Hair follicular keratinocyte (primary cell): ENCODE results near the gene ZNF135. TPM values are rescaled to one million over a fixed set of nuclear protein-coding genes. Genes with fewer than 3 reads are reported as not detected.

ENCODE experiments used
- total RNA-seq: library from RNA; depleted of rRNA; stranded (reverse); fragments of >200 nt; gene quantifications from 2 replicates; pipeline ENCODE4 v1.2.3, GENCODE V29; 2015

Gene ZNF135
- 0.46 and 3.0 TPM in 2 replicates for total RNA-seq

GRCh38 chr19:58059003-58059670 lies at the start of gene ZNF135:
Gene ZNF135, plus strand, starts transcription at chr19:58059282. Its CDS starts 721 bp downstream, at chr19:58060003.

GRCh38 chr19:58033741-58034476 lies 25.2 kb upstream of the ZNF135 start, which contains the start of gene ZSCAN1:
Gene ZSCAN1, plus strand, starts transcription at chr19:58034025. Its CDS starts 3,812 bp downstream, at chr19:58037837.

GRCh38 chr19:58097781-58098681 lies 38.9 kb downstream of the ZNF135 start, which contains the start of gene ZSCAN18:
Gene ZSCAN18, minus strand, starts transcription at chr19:58098231. Its CDS starts 7,964 bp downstream, at chr19:58090267.

Other genes with a start within 250 kb of the ZNF135 start
- 3.0 and 6.2 TPM in 2 replicates for gene ZNF552, start 244.4 kb upstream of the ZNF135 start, total RNA-seq
- 8.0 and 15.1 TPM in 2 replicates for gene ZNF587B, start 229.0 kb upstream of the ZNF135 start, total RNA-seq
- gene ZNF587, start 209.4 kb upstream of the ZNF135 start, total RNA-seq: 6.6 and 9.5 TPM in 2 replicates
- gene ZNF814, start 170.2 kb upstream of the ZNF135 start, total RNA-seq: 2.3 and 5.2 TPM in 2 replicates
- gene ZNF417, start 142.7 kb upstream of the ZNF135 start, total RNA-seq: 3.7 and 4.4 TPM in 2 replicates
- gene ZNF418, start 123.9 kb upstream of the ZNF135 start, total RNA-seq: 1.4 and 2.0 TPM in 2 replicates
- gene ZNF256, start 111.6 kb upstream of the ZNF135 start, total RNA-seq: 1.6 and 2.9 TPM in 2 replicates
- gene C19orf18, start 84.7 kb upstream of the ZNF135 start, total RNA-seq: 0.49 and 0.55 TPM in 2 replicates
- gene ZNF606, start 56.5 kb upstream of the ZNF135 start, total RNA-seq: 7.0 and 12.2 TPM in 2 replicates
- not detected in 2 replicates for gene ZSCAN1, start 25.3 kb upstream of the ZNF135 start, total RNA-seq
- gene ZSCAN18, start 38.9 kb downstream of the ZNF135 start, total RNA-seq: 23.6 and 37.2 TPM in 2 replicates
- 4.1 and 8.4 TPM in 2 replicates for gene ZNF329, start 91.5 kb downstream of the ZNF135 start, total RNA-seq
- gene ZNF274, start 123.8 kb downstream of the ZNF135 start, total RNA-seq: 24.4 and 26.9 TPM in 2 replicates
- 49.7 and 57.3 TPM in 2 replicates for gene ZNF544, start 169.6 kb downstream of the ZNF135 start, total RNA-seq
- 2.4 and 4.3 TPM in 2 replicates for gene ZNF8, start 219.7 kb downstream of the ZNF135 start, total RNA-seq
- gene ERVK3-1, start 246.1 kb downstream of the ZNF135 start, total RNA-seq: 22.0 and 31.9 TPM in 2 replicates